IMR-90 (cell line): Measurements from ENCODE around the gene EPS8. TPM values are rescaled to one million over a fixed set of nuclear protein-coding genes. Genes with fewer than 3 reads are reported as not detected.

Experiments used
- ATAC-seq: fragments of 200-7000 bp; cut with Tn5 transposase; 2 replicates; pipeline ENCODE4 v1.9.1; 2020; ENCODE audit warnings: low read depth, mild to moderate bottlenecking, moderate library complexity
- BruUV-seq: library from RNA; stranded (reverse); fragments of 400-500 nt; replicated peaks from 2 replicates; lab custom pipeline; 2021; lab: Mats Ljungman, UMichigan
- CTCF ChIA-PET: fragments of 300-600 bp; formaldehyde crosslinking; extraction: SDS; loops from one replicate; lab custom pipeline; 2021; ENCODE audit warnings: antibody characterized with exemption; lab: Yijun Ruan, JAX
- POLR2A ChIA-PET: fragments of 300-600 bp; sonication (Branson Sonifier 250); formaldehyde crosslinking; loops from one replicate; lab custom pipeline; 2022; ENCODE audit warnings: antibody characterized with exemption; ENCODE audit not compliant: unreplicated experiment; lab: Charles Lee
- DNase-seq: peaks from one replicate; pipeline ENCODE4 v3.0.0; 2013
- H2AFZ ChIP-seq: replicated peaks from 2 replicates; pipeline ENCODE3; 2013; ENCODE audit warnings: low read length, mild to moderate bottlenecking; ENCODE audit not compliant: poor library complexity
- H2AK5ac ChIP-seq: 2 replicates; pipeline ENCODE4 v1.6.1; 2013; ENCODE audit warnings: low read depth, low read length, inconsistent platforms
- H2AK9ac ChIP-seq: replicated peaks from 2 replicates; pipeline ENCODE3; 2013; ENCODE audit warnings: mild to moderate bottlenecking, low read depth, low read length, moderate library complexity; ENCODE audit not compliant: poor library complexity
- H2BK120ac ChIP-seq: 2 replicates; pipeline ENCODE4 v1.6.1; 2013; ENCODE audit warnings: low read depth, low read length, inconsistent platforms
- H2BK15ac ChIP-seq: 3 replicates; pipeline ENCODE4 v1.6.1; 2013; ENCODE audit warnings: low read depth, low read length, inconsistent platforms
- H2BK20ac ChIP-seq: 2 replicates; pipeline ENCODE4 v1.6.1; 2013; ENCODE audit warnings: low read depth, mild to moderate bottlenecking, inconsistent platforms, low read length, moderate library complexity
- H2BK5ac ChIP-seq: 2 replicates; pipeline ENCODE4 v1.6.1; 2013; ENCODE audit warnings: mild to moderate bottlenecking, low read depth, low read length, inconsistent platforms; ENCODE audit not compliant: poor library complexity, severe bottlenecking
- H3K14ac ChIP-seq: replicated peaks from 2 replicates; pipeline ENCODE4 v1.6.1; 2013; ENCODE audit warnings: low read depth, low read length, inconsistent platforms
- H3K18ac ChIP-seq: 2 replicates; pipeline ENCODE4 v1.6.1; 2013; ENCODE audit warnings: low read depth, low read length, control low read depth
- H3K23ac ChIP-seq: 2 replicates; pipeline ENCODE4 v1.6.1; 2013; ENCODE audit warnings: low read depth, low read length, inconsistent platforms
- H3K27ac ChIP-seq: 2 replicates; pipeline ENCODE4 v1.5.1; 2013; ENCODE audit warnings: mild to moderate bottlenecking, control low read depth, low read length; ENCODE audit not compliant: insufficient read depth
- H3K27me3 ChIP-seq: 2 replicates; pipeline ENCODE4 v1.6.1; 2013; ENCODE audit warnings: low read length; ENCODE audit not compliant: control insufficient read depth, insufficient read depth
- H3K36me3 ChIP-seq: 2 replicates; pipeline ENCODE4 v1.6.1; 2013; ENCODE audit warnings: low read length, mixed read lengths; ENCODE audit not compliant: control insufficient read depth, insufficient read depth
- H3K4ac ChIP-seq: 2 replicates; pipeline ENCODE4 v1.6.1; 2013; ENCODE audit warnings: low read depth, low read length, inconsistent platforms
- H3K4me1 ChIP-seq: 2 replicates; pipeline ENCODE4 v1.6.1; 2013; ENCODE audit warnings: low read length, mixed read lengths; ENCODE audit not compliant: control insufficient read depth, insufficient read depth
- H3K4me2 ChIP-seq: 2 replicates; pipeline ENCODE4 v1.6.1; 2013; ENCODE audit warnings: low read depth, mild to moderate bottlenecking, control low read depth, low read length, moderate library complexity
- H3K4me3 ChIP-seq: 2 replicates; pipeline ENCODE4 v1.5.1; 2013; ENCODE audit warnings: low read depth, mild to moderate bottlenecking, control low read depth, low read length, moderate library complexity; ENCODE audit not compliant: insufficient read depth
- H3K56ac ChIP-seq: 2 replicates; pipeline ENCODE4 v1.6.1; 2013; ENCODE audit warnings: low read length, inconsistent platforms; ENCODE audit not compliant: insufficient read depth; ENCODE audit errors: extremely low read depth
- H3K79me1 ChIP-seq, 2 experiments: 2 replicates each; pipeline ENCODE4 v1.6.1; 2013; ENCODE audit warnings: low read length in 2 of 2, inconsistent platforms in 1 of 2, low read depth in 1 of 2
- H3K9ac ChIP-seq: 2 replicates; pipeline ENCODE4 v1.6.1; 2013; ENCODE audit warnings: low read depth, low read length, control low read depth
- H3K9me1 ChIP-seq: 2 replicates; pipeline ENCODE4 v1.6.1; 2013; ENCODE audit warnings: low read length, inconsistent platforms; ENCODE audit not compliant: insufficient read depth
- H3K9me3 ChIP-seq: 2 replicates; pipeline ENCODE4 v1.6.1; 2013; ENCODE audit warnings: low read length; ENCODE audit not compliant: control insufficient read depth, insufficient read depth
- H4K20me1 ChIP-seq: 2 replicates; pipeline ENCODE4 v1.6.1; 2013; ENCODE audit warnings: low read length, inconsistent platforms; ENCODE audit not compliant: insufficient read depth
- H4K5ac ChIP-seq: 2 replicates; pipeline ENCODE4 v1.6.1; 2013; ENCODE audit warnings: mild to moderate bottlenecking, low read depth, low read length, control low read depth
- H4K8ac ChIP-seq, 2 experiments: 2 replicates each; pipeline ENCODE4 v1.6.1; 2013; ENCODE audit warnings: low read depth in 2 of 2, low read length in 2 of 2, control low read depth in 1 of 2, inconsistent platforms in 1 of 2
- H4K91ac ChIP-seq: 2 replicates; pipeline ENCODE4 v1.6.1; 2013; ENCODE audit warnings: low read depth, low read length, inconsistent platforms; ENCODE audit not compliant: insufficient read depth
- BHLHE40 ChIP-seq: fragments of 150-350 bp; IDR thresholded peaks from 2 replicates; pipeline ENCODE4 v1.6.1; 2016; ENCODE audit warnings: mild to moderate bottlenecking, low read depth, low read length
- CEBPB ChIP-seq: IDR thresholded peaks from 2 replicates; pipeline ENCODE4 v1.6.1; 2012; ENCODE audit warnings: low read depth, low read length, improper control_type of control experiment
- CHD1 ChIP-seq: IDR thresholded peaks from 2 replicates; pipeline ENCODE4 v1.6.1; 2012; ENCODE audit warnings: low read depth, low read length, improper control_type of control experiment
- MAFK ChIP-seq: IDR thresholded peaks from 2 replicates; pipeline ENCODE4 v1.6.1; 2012; ENCODE audit warnings: low read depth, low read length, improper control_type of control experiment
- MAZ ChIP-seq: IDR thresholded peaks from 2 replicates; pipeline ENCODE4 v1.6.1; 2012; ENCODE audit warnings: low read depth, mild to moderate bottlenecking, low read length, improper control_type of control experiment, moderate library complexity, borderline replicate concordance
- MXI1 ChIP-seq: IDR thresholded peaks from 2 replicates; pipeline ENCODE4 v1.6.1; 2012; ENCODE audit warnings: low read depth, mild to moderate bottlenecking, low read length, moderate library complexity, borderline replicate concordance
- NFE2L2 ChIP-seq: fragments of 150-350 bp; IDR thresholded peaks from 2 replicates; pipeline ENCODE4 v1.6.1; 2016; ENCODE audit warnings: low read depth, mild to moderate bottlenecking, low read length
- POLR2A ChIP-seq: IDR thresholded peaks from 2 replicates; pipeline ENCODE4 v1.6.1; 2012; ENCODE audit warnings: mild to moderate bottlenecking, low read depth, low read length
- RAD21 ChIP-seq: IDR thresholded peaks from 2 replicates; pipeline ENCODE4 v1.6.1; 2012; ENCODE audit warnings: low read length, improper control_type of control experiment
- RCOR1 ChIP-seq: IDR thresholded peaks from 2 replicates; pipeline ENCODE4 v1.6.1; 2012; ENCODE audit warnings: mild to moderate bottlenecking, low read length, improper control_type of control experiment; ENCODE audit not compliant: insufficient replicate concordance
- RFX5 ChIP-seq: IDR thresholded peaks from 2 replicates; pipeline ENCODE4 v1.8.0; 2012; ENCODE audit warnings: low read depth, mild to moderate bottlenecking, low read length, moderate library complexity
- SMC3 ChIP-seq: fragments of 150-350 bp; IDR thresholded peaks from 2 replicates; pipeline ENCODE4 v1.6.1; 2016; ENCODE audit warnings: low read depth, mild to moderate bottlenecking, antibody characterized with exemption, low read length, moderate library complexity
- USF2 ChIP-seq: fragments of 150-350 bp; IDR thresholded peaks from 2 replicates; pipeline ENCODE4 v1.6.1; 2017; ENCODE audit warnings: mild to moderate bottlenecking, antibody characterized with exemption, low read length, low read depth
- WGBS, 2 experiments: methylation state at CpG; one replicate each; pipeline versions ENCODE4 v1.1.5 to v1.1.7; 2013; ENCODE audit warnings: missing lambda C conversion rate in 2 of 2; ENCODE audit not compliant: insufficient read length in 1 of 2; ENCODE audit errors: extremely low coverage in 2 of 2; 5-methylcytosine and 5-hydroxymethylcytosine counted together
- dilution Hi-C: fragments of 300-500 bp; cut with HindIII; formaldehyde crosslinking; loops from one replicate; pipeline ENCODE4 v1.14.3; 2018; ENCODE audit warnings: low sequenced_read_pairs; ENCODE audit not compliant: unreplicated experiment
- in situ Hi-C: fragments of 300-500 bp; cut with MboI; formaldehyde crosslinking; loops from 3 replicates; pipeline ENCODE4 v1.14.3; 2019; ENCODE audit warnings: low sequenced_read_pairs, inconsistent platforms, mixed read lengths
- intact Hi-C: fragments of 100-400 bp; cut with micrococcal nuclease; formaldehyde crosslinking; loops from 2 replicates; pipeline ENCODE4 v1.10.0; 2022
- polyA plus RNA-seq, 3 experiments: library from polyadenylated mRNA; depleted of rRNA; stranded (reverse); fragments of >200 nt; gene quantifications; 2 replicates each; pipeline ENCODE4 v1.2.3, GENCODE V29; 2012; ENCODE audit warnings: low replicate concordance in 1 of 3
- total RNA-seq: library from RNA; depleted of rRNA; stranded (reverse); fragments of >200 nt; gene quantifications from 2 replicates; pipeline ENCODE4 v1.2.3, GENCODE V29; 2012
- TF ChIP-seq, protein P1 (sequence below): fragments of 150-350 bp; IDR thresholded peaks from 2 replicates; pipeline ENCODE4 v1.6.1; 2016; ENCODE audit warnings: low read depth, mild to moderate bottlenecking, low read length, moderate library complexity, borderline replicate concordance
- TF ChIP-seq, protein P2 (sequence below): conservative IDR thresholded peaks from 2 replicates; pipeline ENCODE4 v1.5.1; 2012; ENCODE audit warnings: mild to moderate bottlenecking, low read depth, low read length, improper control_type of control experiment

EPS8 gene
- total and polyA plus RNA-seq, 2 of the 4 experiments (the other 2 are of a cell fraction): 45.1 to 104 TPM

- Histone ChIP-seq H3K9me1 (no peaks in the 10 kb centered on the region), H3K36me3 (no peaks in the 10 kb centered on the region), H2BK20ac (no peak overlapping the region), H3K14ac (no peak overlapping the region), H3K27me3 (no peaks in the 10 kb centered on the region), H3K9ac (no peak overlapping the region), H2AK9ac (no peak overlapping the region), H3K23ac (no peak overlapping the region), H3K56ac (no peak overlapping the region), H3K4me1 (no peaks in the 10 kb centered on the region), H4K8ac (no peak overlapping the region), H2BK5ac (no peak overlapping the region), H3K4ac (no peak overlapping the region), H3K4me2 (no peak overlapping the region), H4K91ac (no peak overlapping the region), H2BK15ac (no peak overlapping the region), H3K18ac (no peak overlapping the region), H2AK5ac (no peak overlapping the region), H3K4me3 (no peak overlapping the region), H3K27ac (no peak overlapping the region), H3K9me3 (peaks cover 5% of the 10 kb centered on the region; the same call in 1 of the 2 replicates), H4K20me1 (no peaks in the 10 kb centered on the region), H4K5ac (no peak overlapping the region), H2BK120ac (no peak overlapping the region), H3K79me1 (no peaks in the 10 kb centered on the region), H2AFZ (no peak overlapping the region)
- ChIA-PET CTCF (interaction anchor here (0.6 kb wide), 1 partner anchor 74 kb away, joined by 3 read pairs; no protein-coding TSS in a partner anchor), POLR2A (no interaction called here)
- no CpG with 5 or more reads among the region's 1 CpG for WGBS, 2 experiments
- intact Hi-C loops (no loop called here), in situ Hi-C loops (no loop called here), dilution Hi-C loops (no loop called here)
- no TSS peak for BruUV-seq
- ATAC-seq: no peak
- no peak for DNase-seq
- TF ChIP-seq CEBPB (no peak), USF2 (no peak), RCOR1 (no peak), MAZ (no peak), SMC3 (no peak), CHD1 (no peak), BHLHE40 (no peak), POLR2A (no peak), RAD21 (no peak), MAFK (no peak), NFE2L2 (no peak), RFX5 (no peak), MXI1 (no peak)
- TF ChIP-seq, protein P1, sequence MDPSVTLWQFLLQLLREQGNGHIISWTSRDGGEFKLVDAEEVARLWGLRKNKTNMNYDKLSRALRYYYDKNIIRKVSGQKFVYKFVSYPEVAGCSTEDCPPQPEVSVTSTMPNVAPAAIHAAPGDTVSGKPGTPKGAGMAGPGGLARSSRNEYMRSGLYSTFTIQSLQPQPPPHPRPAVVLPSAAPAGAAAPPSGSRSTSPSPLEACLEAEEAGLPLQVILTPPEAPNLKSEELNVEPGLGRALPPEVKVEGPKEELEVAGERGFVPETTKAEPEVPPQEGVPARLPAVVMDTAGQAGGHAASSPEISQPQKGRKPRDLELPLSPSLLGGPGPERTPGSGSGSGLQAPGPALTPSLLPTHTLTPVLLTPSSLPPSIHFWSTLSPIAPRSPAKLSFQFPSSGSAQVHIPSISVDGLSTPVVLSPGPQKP: no peak
- TF ChIP-seq, protein P2, sequence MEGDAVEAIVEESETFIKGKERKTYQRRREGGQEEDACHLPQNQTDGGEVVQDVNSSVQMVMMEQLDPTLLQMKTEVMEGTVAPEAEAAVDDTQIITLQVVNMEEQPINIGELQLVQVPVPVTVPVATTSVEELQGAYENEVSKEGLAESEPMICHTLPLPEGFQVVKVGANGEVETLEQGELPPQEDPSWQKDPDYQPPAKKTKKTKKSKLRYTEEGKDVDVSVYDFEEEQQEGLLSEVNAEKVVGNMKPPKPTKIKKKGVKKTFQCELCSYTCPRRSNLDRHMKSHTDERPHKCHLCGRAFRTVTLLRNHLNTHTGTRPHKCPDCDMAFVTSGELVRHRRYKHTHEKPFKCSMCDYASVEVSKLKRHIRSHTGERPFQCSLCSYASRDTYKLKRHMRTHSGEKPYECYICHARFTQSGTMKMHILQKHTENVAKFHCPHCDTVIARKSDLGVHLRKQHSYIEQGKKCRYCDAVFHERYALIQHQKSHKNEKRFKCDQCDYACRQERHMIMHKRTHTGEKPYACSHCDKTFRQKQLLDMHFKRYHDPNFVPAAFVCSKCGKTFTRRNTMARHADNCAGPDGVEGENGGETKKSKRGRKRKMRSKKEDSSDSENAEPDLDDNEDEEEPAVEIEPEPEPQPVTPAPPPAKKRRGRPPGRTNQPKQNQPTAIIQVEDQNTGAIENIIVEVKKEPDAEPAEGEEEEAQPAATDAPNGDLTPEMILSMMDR: no peak
Measured at GRCh38 chr12:15818418-15818817, 29.2 kb upstream of the EPS8 start.
